ENCODE results near the gene ATP8A2.
"Not testable (repeated sequence)": the region's sequence is repeated elsewhere in the genome, so short reads cannot be mapped to it uniquely, and the experiment has no call there.

ATP8A2 gene

GRCh38 chr13:25806264-25806974, 434.6 kb downstream of the ATP8A2 start:
- no peak for DNase-seq (ENCODE audit: low spot score)
- TF ChIP-seq, protein P1, sequence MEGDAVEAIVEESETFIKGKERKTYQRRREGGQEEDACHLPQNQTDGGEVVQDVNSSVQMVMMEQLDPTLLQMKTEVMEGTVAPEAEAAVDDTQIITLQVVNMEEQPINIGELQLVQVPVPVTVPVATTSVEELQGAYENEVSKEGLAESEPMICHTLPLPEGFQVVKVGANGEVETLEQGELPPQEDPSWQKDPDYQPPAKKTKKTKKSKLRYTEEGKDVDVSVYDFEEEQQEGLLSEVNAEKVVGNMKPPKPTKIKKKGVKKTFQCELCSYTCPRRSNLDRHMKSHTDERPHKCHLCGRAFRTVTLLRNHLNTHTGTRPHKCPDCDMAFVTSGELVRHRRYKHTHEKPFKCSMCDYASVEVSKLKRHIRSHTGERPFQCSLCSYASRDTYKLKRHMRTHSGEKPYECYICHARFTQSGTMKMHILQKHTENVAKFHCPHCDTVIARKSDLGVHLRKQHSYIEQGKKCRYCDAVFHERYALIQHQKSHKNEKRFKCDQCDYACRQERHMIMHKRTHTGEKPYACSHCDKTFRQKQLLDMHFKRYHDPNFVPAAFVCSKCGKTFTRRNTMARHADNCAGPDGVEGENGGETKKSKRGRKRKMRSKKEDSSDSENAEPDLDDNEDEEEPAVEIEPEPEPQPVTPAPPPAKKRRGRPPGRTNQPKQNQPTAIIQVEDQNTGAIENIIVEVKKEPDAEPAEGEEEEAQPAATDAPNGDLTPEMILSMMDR (IDR thresholded peaks at IDR 0.05): no peak
- no peak overlapping the region for H3K27ac ChIP-seq
- H3K4me3 ChIP-seq: no peak overlapping the region

DNA sequence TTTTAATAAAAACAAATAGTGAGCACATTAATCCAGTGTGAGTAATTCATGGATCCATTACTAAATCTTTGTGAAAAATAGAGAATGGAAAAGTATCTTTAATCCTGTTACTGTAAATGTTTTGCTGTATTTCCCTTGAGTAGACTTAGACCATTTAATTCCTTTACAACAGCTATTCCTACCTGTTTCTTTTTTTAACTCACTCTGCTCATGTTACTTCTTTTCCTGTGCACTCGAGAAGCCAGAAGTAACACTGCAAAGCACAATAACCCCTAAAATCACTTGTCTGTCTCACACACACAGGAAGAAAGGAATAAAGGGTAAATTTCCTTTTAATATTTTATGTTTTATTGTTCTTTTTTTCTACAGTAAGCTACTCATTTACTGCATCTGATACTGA, 435.8 kb downstream of the ATP8A2 start:
- DNase-seq (ENCODE audit: low spot score): no peak
- no peak overlapping the region for H3K27ac ChIP-seq
- TF ChIP-seq, protein P1 (IDR thresholded peaks at IDR 0.05): no peak
- H3K4me3 ChIP-seq: no peak overlapping the region

GRCh38 chr13:25811506-25811905, 439.7 kb downstream of the ATP8A2 start:
- no peak for DNase-seq (ENCODE audit: low spot score)
- no peak overlapping the region for H3K4me3 ChIP-seq

GRCh38 chr13:25816239-25816638, 444.5 kb downstream of the ATP8A2 start:
- no peak for DNase-seq (ENCODE audit: low spot score)
- Histone ChIP-seq H3K4me3 (no peak overlapping the region), H3K27ac (no peak overlapping the region)
- TF ChIP-seq, protein P1 (IDR thresholded peaks at IDR 0.05): no peak

More at GRCh38 chr13:25811506-25811905, 439.7 kb downstream of the ATP8A2 start:
- TF ChIP-seq, protein P1 (IDR thresholded peaks at IDR 0.05): no peak
- no peak overlapping the region for H3K27ac ChIP-seq

- DNase-seq (ENCODE audit: low spot score): no peak
- TF ChIP-seq, protein P1 (IDR thresholded peaks at IDR 0.05): no peak
- Histone ChIP-seq H3K27ac (no peak overlapping the region), H3K4me3 (no peak overlapping the region)
Measured at GRCh38 chr13:25819856-25820530, 448.2 kb downstream of the ATP8A2 start.

GRCh38 chr13:25821776-25822175, 450.0 kb downstream of the ATP8A2 start:
- no peak for DNase-seq (ENCODE audit: low spot score)
- Histone ChIP-seq H3K27ac (no peak overlapping the region), H3K4me3 (no peak overlapping the region)
- TF ChIP-seq, protein P1 (IDR thresholded peaks at IDR 0.05): no peak

GRCh38 chr13:25827221-25827620, 455.4 kb downstream of the ATP8A2 start:
- H3K27ac ChIP-seq; DNase-seq (ENCODE audit: low spot score): not testable (repeated sequence)

More at GRCh38 chr13:25827221-25827620, 455.4 kb downstream of the ATP8A2 start:
- not testable (repeated sequence) for H3K4me3 ChIP-seq

Measured in coronary artery (tissue), 2 donors.